Measurements from ENCODE around the gene AKR1C1. TPM values are rescaled to one million over a fixed set of nuclear protein-coding genes. Genes with fewer than 3 reads are reported as not detected.
A peak's percentile ranks its signal among the peaks of the same experiment; 100 is the strongest.
"Not testable (repeated sequence)": the region's sequence is repeated elsewhere in the genome, so short reads cannot be mapped to it uniquely, and the experiment has no call there.

Gene AKR1C1
- total and polyA plus RNA-seq, 2 of the 13 experiments (the other 11 are each of a cell fraction or from before 2014, with no cell fraction given) = 948 to 2,238 TPM

GRCh38 chr10:4941540-4942330 lies 21.5 kb upstream of the AKR1C1 start (continued):
- TF ChIP-seq YEATS2 (CRISPR knock-in tag; IDR thresholded peaks at IDR 0.05; ENCODE audit: borderline replicate concordance) = peak; percentile 42; the same call in 1 of the 2 replicates
- TF ChIP-seq ZFP1 (CRISPR knock-in tag; IDR thresholded peaks at IDR 0.05) = no peak
- no peak for TF ChIP-seq ZNF446 (CRISPR knock-in tag; IDR thresholded peaks at IDR 0.05)
- TF ChIP-seq, protein P1, sequence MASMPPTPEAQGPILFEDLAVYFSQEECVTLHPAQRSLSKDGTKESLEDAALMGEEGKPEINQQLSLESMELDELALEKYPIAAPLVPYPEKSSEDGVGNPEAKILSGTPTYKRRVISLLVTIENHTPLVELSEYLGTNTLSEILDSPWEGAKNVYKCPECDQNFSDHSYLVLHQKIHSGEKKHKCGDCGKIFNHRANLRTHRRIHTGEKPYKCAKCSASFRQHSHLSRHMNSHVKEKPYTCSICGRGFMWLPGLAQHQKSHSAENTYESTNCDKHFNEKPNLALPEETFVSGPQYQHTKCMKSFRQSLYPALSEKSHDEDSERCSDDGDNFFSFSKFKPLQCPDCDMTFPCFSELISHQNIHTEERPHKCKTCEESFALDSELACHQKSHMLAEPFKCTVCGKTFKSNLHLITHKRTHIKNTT (CRISPR knock-in tag; IDR thresholded peaks at IDR 0.05) = no peak

DNA sequence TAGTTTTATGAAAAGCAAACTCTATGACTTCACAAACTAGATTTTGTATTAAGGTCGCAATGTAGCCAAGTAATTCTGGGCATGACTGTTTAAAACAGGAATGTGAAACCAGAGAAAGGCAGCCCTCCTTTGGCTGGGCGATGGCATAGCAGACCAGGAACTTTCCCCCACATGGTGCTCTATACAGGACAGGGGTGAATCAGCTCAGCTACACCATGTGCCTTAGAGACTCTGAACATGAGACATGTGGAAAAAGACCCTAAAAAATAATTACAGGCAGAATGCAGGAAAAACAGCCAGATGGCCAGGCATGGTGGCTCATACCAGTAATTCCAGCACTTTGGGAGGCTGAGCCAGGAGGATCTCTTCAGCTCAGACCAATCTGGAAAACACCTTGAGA lies 20.3 kb upstream of the AKR1C1 start:
- DNase-seq (ENCODE audit: low spot score); H3K36me3 ChIP-seq (replicated peaks in 1 of 2; ENCODE audit: control insufficient read depth in 1 of 2, insufficient read depth in 2 of 2, low read length in 2 of 2); H3K4me2 ChIP-seq (ENCODE audit: low read depth, low read length); intact Hi-C loops (cut with micrococcal nuclease; ENCODE audit: unreplicated experiment); H3K27me3 ChIP-seq (ENCODE audit: control insufficient read depth in 1 of 2, insufficient read depth in 2 of 2, low read length in 2 of 2); BruUV-seq (replicated peaks); H3K9me3 ChIP-seq (ENCODE audit: low read length); H3K79me2 ChIP-seq (ENCODE audit: insufficient read depth, low read length); H3K4me3 ChIP-seq (replicated peaks in 1 of 3; ENCODE audit: insufficient read depth in 1 of 3, low read depth in 2 of 3, low read length in 3 of 3); H2AFZ ChIP-seq (ENCODE audit: low read length); in situ Hi-C loops (cut with HindIII; ENCODE audit: extremely low pct_ligation_motif_present, low pct_unique_long_range_greater_than_20kb); POLR2A ChIA-PET; H4K20me1 ChIP-seq (ENCODE audit: insufficient read depth, low read length); CTCF ChIA-PET (ENCODE audit: low intra/inter-chr PET ratio, low total read pairs); H3K9ac ChIP-seq (ENCODE audit: insufficient read depth, low read depth, low read length): not testable (repeated sequence)
- ATAC-seq = peak; percentile 19; the same call in 1 of the 3 replicates
- FAIRE-seq = peak; percentile 46
- peaks cover 98% of the 10 kb centered on the region for H3K4me1 ChIP-seq (ENCODE audit: insufficient read depth, low read length)
- 79% methylated on average over 2 of the region's 2 CpGs for WGBS (ENCODE audit: low lambda C conversion rate)
- TF ChIP-seq MED1 (CRISPR knock-in tag; IDR thresholded peaks at IDR 0.05) (peak; percentile 34; the same call in 1 of the 2 replicates), RXRB (CRISPR knock-in tag; IDR thresholded peaks at IDR 0.05; ENCODE audit: borderline replicate concordance) (peak; percentile 19; the same call in 1 of the 2 replicates), STAG1 (CRISPR knock-in tag; IDR thresholded peaks at IDR 0.05) (peak; percentile 48; the same call in 1 of the 2 replicates), PPARG (CRISPR knock-in tag; conservative IDR thresholded peaks at IDR 0.05) (peak; percentile 24; the same call in 1 of the 2 replicates), GATAD2A (CRISPR knock-in tag; IDR thresholded peaks at IDR 0.05) (peak; percentile 33)
- TF ChIP-seq, protein P2, sequence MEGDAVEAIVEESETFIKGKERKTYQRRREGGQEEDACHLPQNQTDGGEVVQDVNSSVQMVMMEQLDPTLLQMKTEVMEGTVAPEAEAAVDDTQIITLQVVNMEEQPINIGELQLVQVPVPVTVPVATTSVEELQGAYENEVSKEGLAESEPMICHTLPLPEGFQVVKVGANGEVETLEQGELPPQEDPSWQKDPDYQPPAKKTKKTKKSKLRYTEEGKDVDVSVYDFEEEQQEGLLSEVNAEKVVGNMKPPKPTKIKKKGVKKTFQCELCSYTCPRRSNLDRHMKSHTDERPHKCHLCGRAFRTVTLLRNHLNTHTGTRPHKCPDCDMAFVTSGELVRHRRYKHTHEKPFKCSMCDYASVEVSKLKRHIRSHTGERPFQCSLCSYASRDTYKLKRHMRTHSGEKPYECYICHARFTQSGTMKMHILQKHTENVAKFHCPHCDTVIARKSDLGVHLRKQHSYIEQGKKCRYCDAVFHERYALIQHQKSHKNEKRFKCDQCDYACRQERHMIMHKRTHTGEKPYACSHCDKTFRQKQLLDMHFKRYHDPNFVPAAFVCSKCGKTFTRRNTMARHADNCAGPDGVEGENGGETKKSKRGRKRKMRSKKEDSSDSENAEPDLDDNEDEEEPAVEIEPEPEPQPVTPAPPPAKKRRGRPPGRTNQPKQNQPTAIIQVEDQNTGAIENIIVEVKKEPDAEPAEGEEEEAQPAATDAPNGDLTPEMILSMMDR (CRISPR knock-in tag; IDR thresholded peaks at IDR 0.05) = peak; percentile 45
- TF ChIP-seq, protein P3, sequence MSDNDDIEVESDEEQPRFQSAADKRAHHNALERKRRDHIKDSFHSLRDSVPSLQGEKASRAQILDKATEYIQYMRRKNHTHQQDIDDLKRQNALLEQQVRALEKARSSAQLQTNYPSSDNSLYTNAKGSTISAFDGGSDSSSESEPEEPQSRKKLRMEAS (IDR thresholded peaks at IDR 0.05) = peak; percentile 22; the same call in 1 of the 2 replicates
- H3K27ac ChIP-seq (ENCODE audit: extremely low read length, insufficient read depth, low read length) = peak overlapping the region; percentile 88

DNA sequence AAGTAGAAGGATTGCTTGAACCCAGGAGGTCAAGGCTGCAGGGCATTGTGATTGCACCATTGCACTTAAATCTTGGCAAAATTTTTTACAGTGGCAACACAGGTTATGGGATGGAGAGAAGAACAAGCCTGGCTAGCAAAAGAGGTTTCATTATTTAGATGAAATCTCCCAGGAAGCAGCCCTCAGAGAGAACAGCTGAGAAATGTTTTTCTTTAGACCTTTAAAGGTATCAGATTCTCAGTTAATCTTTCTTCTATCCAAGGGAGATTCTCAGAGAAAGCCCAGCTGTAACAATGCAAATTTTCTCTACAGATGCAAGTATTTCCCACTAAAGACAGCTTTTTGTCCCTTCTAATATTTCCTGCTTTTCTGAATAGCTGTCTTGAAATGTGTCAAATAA lies 19.8 kb upstream of the AKR1C1 start:
- Histone ChIP-seq H3K27ac (ENCODE audit: extremely low read length, insufficient read depth, low read length) (peak overlapping the region; percentile 88), H3K4me1 (ENCODE audit: insufficient read depth, low read length) (peaks cover 98% of the 10 kb centered on the region)
- DNase-seq (ENCODE audit: low spot score); BruUV-seq (replicated peaks); FAIRE-seq; H3K4me3 ChIP-seq (replicated peaks in 1 of 3; ENCODE audit: insufficient read depth in 1 of 3, low read depth in 2 of 3, low read length in 3 of 3); H3K9me3 ChIP-seq (ENCODE audit: low read length); in situ Hi-C loops (cut with HindIII; ENCODE audit: extremely low pct_ligation_motif_present, low pct_unique_long_range_greater_than_20kb); H4K20me1 ChIP-seq (ENCODE audit: insufficient read depth, low read length); intact Hi-C loops (cut with micrococcal nuclease; ENCODE audit: unreplicated experiment); POLR2A ChIA-PET; H3K27me3 ChIP-seq (ENCODE audit: control insufficient read depth in 1 of 2, insufficient read depth in 2 of 2, low read length in 2 of 2); ATAC-seq; H3K79me2 ChIP-seq (ENCODE audit: insufficient read depth, low read length); H3K9ac ChIP-seq (ENCODE audit: insufficient read depth, low read depth, low read length); CTCF ChIA-PET (ENCODE audit: low intra/inter-chr PET ratio, low total read pairs); H3K4me2 ChIP-seq (ENCODE audit: low read depth, low read length); H3K36me3 ChIP-seq (replicated peaks in 1 of 2; ENCODE audit: control insufficient read depth in 1 of 2, insufficient read depth in 2 of 2, low read length in 2 of 2); H2AFZ ChIP-seq (ENCODE audit: low read length): not testable (repeated sequence)

Measured in HepG2 (cell line).